DND-41 (cell line): ENCODE data around the gene RNF212.

ENCODE experiments used
- ATAC-seq: fragments of 200-7000 bp; cut with Tn5 transposase; 3 replicates; pipeline ENCODE4 v1.9.1; 2021; ENCODE audit warnings: low read depth; ENCODE audit not compliant: insufficient read depth
- DNase-seq: peaks from one replicate; pipeline ENCODE4 v3.0.0-alpha.2; 2020
- H2AFZ ChIP-seq: 2 replicates; pipeline ENCODE4 v1.6.0; 2012; ENCODE audit warnings: low read depth, low read length
- H3K27ac ChIP-seq: 2 replicates; pipeline ENCODE4 v1.5.1; 2012; ENCODE audit warnings: low read length, inconsistent platforms
- H3K27me3 ChIP-seq: fragments of 200-600 bp; sonication (generic); 2 replicates; pipeline ENCODE4 v1.6.0; 2012; ENCODE audit warnings: low read length, mild to moderate bottlenecking, inconsistent platforms; ENCODE audit not compliant: insufficient read depth, poor library complexity
- H3K36me3 ChIP-seq: 2 replicates; pipeline ENCODE4 v1.5.1; 2012; ENCODE audit warnings: low read length, inconsistent platforms; ENCODE audit not compliant: insufficient read depth
- H3K4me1 ChIP-seq: 2 replicates; pipeline ENCODE4 v1.5.1; 2012; ENCODE audit warnings: mild to moderate bottlenecking, low read length; ENCODE audit not compliant: insufficient read depth
- H3K4me2 ChIP-seq: 2 replicates; pipeline ENCODE4 v1.6.0; 2012; ENCODE audit warnings: mild to moderate bottlenecking, moderate library complexity, low read length, inconsistent platforms; ENCODE audit not compliant: insufficient read depth
- H3K4me3 ChIP-seq, 2 experiments: fragments of 200-600 bp in 1 of 2; shearing (Covaris generic) in 1 of 2; 2 replicates each; pipeline ENCODE4 v1.5.1; 2012 to 2016; ENCODE audit warnings: inconsistent platforms in 2 of 2, low read length in 2 of 2, mild to moderate bottlenecking in 2 of 2, low read depth in 1 of 2, moderate library complexity in 1 of 2
- H3K79me2 ChIP-seq: 2 replicates; pipeline ENCODE4 v1.6.0; 2012; ENCODE audit warnings: low read length, inconsistent platforms; ENCODE audit not compliant: insufficient read depth
- H3K9ac ChIP-seq: 2 replicates; pipeline ENCODE4 v1.6.0; 2012; ENCODE audit warnings: low read depth, mild to moderate bottlenecking, inconsistent platforms, low read length, moderate library complexity
- H3K9me3 ChIP-seq: 2 replicates; pipeline ENCODE4 v1.5.1; 2012; ENCODE audit warnings: low read length, moderate library complexity, mild to moderate bottlenecking, inconsistent platforms; ENCODE audit not compliant: insufficient read depth, severe bottlenecking
- H4K20me1 ChIP-seq: 2 replicates; pipeline ENCODE4 v1.6.0; 2012; ENCODE audit warnings: low read length; ENCODE audit not compliant: insufficient read depth
- CTCF ChIP-seq: IDR thresholded peaks from 2 replicates; pipeline ENCODE4 v1.5.1; 2012; ENCODE audit warnings: borderline replicate concordance, low read length, moderate library complexity, mild to moderate bottlenecking; ENCODE audit not compliant: poor library complexity, severe bottlenecking; ENCODE audit errors: extremely low read depth
- EZH2 ChIP-seq: IDR thresholded peaks from 3 replicates; pipeline ENCODE4 v1.6.1; 2012; ENCODE audit warnings: borderline replicate concordance, low read depth, mild to moderate bottlenecking, moderate library complexity, low read length, inconsistent platforms; ENCODE audit not compliant: severe bottlenecking

The RNF212 gene

GRCh38 chr4:1136048-1136447 is 22.7 kb upstream of the RNF212 start:
- no peak for DNase-seq
- Histone ChIP-seq H3K27ac (no peak overlapping the region), H3K9ac (no peak overlapping the region), H3K4me1 (peaks cover 14% of the 10 kb centered on the region), H3K4me3 (no peak overlapping the region), H2AFZ (no peak overlapping the region), H3K36me3 (no peaks in the 10 kb centered on the region), H3K79me2 (no peaks in the 10 kb centered on the region), H4K20me1 (no peaks in the 10 kb centered on the region), H3K27me3 (no peaks in the 10 kb centered on the region), H3K4me2 (no peak overlapping the region), H3K9me3 (no peaks in the 10 kb centered on the region)
- ATAC-seq = peak; percentile 50; the same call in 1 of the 3 replicates
- TF ChIP-seq CTCF = no peak
- TF ChIP-seq EZH2 = no peak

GRCh38 chr4:1133033-1133432 is 19.7 kb upstream of the RNF212 start:
- no peak overlapping the region for H3K27ac ChIP-seq
- no peak for DNase-seq
- no peaks in the 10 kb centered on the region for H3K79me2 ChIP-seq
- no peaks in the 10 kb centered on the region for H3K9me3 ChIP-seq
- H3K4me2 ChIP-seq = no peak overlapping the region
- H3K9ac ChIP-seq = no peak overlapping the region
- no peaks in the 10 kb centered on the region for H4K20me1 ChIP-seq
- no peaks in the 10 kb centered on the region for H3K36me3 ChIP-seq
- peaks cover 18% of the 10 kb centered on the region for H3K4me1 ChIP-seq
- no peak overlapping the region for H2AFZ ChIP-seq
- H3K27me3 ChIP-seq = no peaks in the 10 kb centered on the region
- no peak overlapping the region for H3K4me3 ChIP-seq
- TF ChIP-seq EZH2 = no peak
- TF ChIP-seq CTCF = no peak
- ATAC-seq = no peak

- TF ChIP-seq CTCF = peak; percentile 100
- no peak for TF ChIP-seq EZH2
- peak; percentile 99 for ATAC-seq
- no peak overlapping the region for H3K27ac ChIP-seq
- no peak overlapping the region for H3K9ac ChIP-seq
- no peaks in the 10 kb centered on the region for H4K20me1 ChIP-seq
- H3K79me2 ChIP-seq = no peaks in the 10 kb centered on the region
- peaks cover 3% of the 10 kb centered on the region; the same call in 1 of the 2 replicates for H3K4me1 ChIP-seq
- DNase-seq = peak; percentile 78
- H3K9me3 ChIP-seq = no peaks in the 10 kb centered on the region
- peak overlapping the region; percentile 11; the same call in 1 of the 2 replicates for H2AFZ ChIP-seq
- H3K36me3 ChIP-seq = no peaks in the 10 kb centered on the region
- no peak overlapping the region for H3K4me3 ChIP-seq
- no peaks in the 10 kb centered on the region for H3K27me3 ChIP-seq
- peak overlapping the region; percentile 23; the same call in 1 of the 2 replicates for H3K4me2 ChIP-seq
These were observed 17.2 kb upstream of the RNF212 start for GRCh38 chr4:1130316-1131186.
